NCI-H1436 treated with DMSO at 0.1 percent for 48 hours (cell line): ENCODE data around the gene EYS.
A peak's percentile ranks its signal among the peaks of the same experiment; 100 is the strongest.

Experiments
- DNase-seq: peaks from one replicate; lab custom pipeline; 2025; lab: John Stamatoyannopoulos, UW

Gene EYS

DNA sequence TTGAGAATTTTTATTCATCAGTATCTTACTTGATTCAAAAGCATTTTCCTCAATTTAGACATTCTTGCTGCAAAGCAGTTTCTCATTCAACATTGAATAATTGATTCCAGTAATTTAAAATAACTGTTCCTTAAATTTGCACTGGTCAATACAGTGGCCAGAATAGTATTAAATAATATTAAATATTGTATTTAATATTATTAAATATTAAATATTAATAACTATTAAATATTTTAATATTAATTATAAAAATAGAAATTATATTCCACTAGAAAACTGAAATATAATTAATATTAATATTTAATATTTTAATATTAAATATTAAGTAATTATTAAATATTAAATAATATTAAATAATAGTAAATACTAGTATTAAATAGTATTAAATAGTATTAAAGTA, 758.8 kb downstream of the EYS start:
- no peak for DNase-seq

DNA sequence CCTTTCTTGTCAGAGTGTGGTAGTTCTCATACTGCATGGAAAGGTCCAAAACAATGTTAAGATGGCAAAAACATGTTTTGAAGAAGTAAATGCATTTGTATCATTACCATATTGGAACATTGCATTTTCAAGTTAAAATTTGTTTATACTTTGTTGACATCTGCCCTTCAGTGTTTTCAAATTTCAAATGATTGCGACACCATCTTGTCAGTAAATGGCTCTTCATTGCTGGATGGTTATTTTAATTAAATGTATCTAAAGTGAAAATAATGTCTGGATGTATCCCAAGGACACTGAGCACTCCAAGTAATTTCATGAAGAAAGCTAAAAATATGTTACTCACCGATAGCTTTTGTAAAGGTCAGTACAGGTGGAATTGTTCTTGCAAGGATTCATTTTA, 761.6 kb downstream of the EYS start:
- DNase-seq = no peak

DNA sequence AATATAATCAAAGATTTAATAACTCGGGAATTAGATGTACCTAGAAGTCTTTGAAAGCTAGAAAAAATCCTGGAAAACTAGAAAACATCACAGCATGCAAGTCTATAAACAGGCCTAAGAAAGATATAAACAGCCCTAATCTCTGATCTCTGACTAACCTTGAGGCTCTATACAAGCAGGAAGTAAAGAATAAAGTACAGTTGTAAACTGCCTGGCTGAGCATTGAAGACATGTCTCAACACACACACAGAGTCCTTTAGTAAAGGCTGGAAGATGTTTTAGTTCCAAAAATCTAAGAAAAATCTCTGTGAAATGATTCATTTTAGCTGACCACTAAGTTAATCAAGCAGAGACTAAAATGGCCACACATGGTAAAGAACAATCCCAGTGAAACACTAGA, 774.5 kb downstream of the EYS start:
- no peak for DNase-seq

DNA sequence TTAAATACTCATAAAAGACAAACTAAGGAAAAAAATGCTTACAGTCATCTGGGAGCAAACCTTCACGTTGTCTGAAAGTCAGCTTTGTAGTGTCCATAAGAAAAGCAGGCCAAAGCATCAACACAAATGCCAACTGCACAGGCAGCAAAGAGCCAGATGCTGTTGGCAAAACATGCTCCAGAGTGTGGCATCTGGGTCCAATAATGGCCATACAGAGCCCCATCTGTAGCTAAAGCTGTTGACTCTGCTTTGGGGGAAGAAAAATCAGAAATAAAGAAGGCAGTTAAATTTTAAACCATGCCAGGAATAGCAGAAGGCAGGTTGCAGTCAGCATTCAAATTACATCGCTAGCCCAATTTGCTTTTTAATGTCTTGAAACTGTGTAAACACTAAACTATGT, 776.3 kb downstream of the EYS start:
- DNase-seq = no peak

DNA sequence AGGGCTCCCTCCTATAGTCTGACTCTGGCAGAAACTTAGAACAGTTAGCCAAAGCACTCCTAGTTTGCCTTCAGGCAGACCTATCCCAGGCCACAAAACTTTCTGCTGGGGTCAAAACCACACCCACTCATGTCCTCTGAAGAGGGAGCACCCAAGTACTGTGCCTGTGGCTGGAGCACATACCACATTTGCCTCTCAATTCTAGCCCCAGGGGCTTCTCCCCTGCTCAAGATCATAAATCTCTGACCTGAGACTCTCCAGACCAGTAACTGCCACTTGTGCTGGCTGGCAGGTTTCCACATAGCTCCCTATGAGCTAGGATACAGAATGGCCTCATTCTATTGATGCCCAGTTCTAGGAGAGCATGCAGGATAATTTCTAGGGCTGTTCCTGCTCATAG, 781.0 kb downstream of the EYS start:
- no peak for DNase-seq

DNA sequence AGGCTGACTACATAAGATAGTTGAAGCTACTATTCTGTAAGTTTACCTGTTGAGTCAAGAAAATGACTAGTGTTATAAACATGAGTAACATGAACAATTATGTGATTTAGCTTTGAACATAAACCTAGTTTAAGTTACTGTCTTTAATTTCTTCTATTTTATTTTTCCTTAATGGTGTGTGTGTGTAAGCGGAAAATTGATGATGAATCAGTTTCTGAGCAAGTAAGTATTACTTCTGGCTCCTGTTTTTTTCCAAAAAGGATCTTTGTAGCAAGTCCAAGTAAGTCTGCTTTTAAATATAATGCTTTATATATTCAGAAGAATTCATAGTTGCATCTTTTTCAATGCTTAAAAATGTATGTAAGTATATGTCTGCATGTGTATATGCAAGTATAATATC, 786.8 kb downstream of the EYS start:
- DNase-seq = no peak

DNA sequence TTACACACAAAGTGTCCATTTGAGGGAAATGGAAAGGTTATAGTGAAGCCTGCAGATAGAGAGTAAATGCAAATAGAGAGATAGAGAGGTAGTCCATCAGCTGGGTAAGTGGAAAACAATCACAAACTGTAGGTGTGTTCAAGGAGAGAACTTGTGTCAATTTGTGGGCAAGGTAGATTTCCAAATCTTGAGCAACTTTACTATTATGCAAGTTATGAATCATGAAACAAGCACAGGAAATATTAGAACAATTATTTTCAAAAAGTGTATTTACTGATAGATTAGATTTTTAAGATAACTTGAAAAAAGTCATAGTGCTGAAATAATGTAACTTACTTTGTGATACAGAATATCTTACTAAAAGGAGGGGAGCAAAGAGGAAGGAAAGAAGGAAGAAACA, 792.9 kb downstream of the EYS start:
- DNase-seq = no peak

DNA sequence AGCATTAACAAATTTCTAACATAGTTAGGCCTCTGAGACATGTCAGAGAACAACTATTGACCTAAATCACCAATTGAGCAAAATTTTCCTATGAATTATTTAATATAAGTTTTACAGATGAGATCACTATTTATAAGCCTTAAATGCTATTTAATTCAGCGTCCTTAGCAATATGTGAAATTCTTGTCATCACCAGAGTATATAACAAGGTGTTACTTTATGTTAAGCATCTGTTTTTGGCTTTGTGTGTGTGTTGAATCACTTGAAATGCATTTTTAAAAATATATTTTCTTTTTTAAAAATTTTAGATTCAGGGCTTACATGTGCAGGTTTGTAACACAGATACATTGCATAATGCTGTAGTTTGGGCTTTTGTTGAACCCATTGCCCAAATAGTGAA, 794.1 kb downstream of the EYS start:
- DNase-seq = no peak

DNA sequence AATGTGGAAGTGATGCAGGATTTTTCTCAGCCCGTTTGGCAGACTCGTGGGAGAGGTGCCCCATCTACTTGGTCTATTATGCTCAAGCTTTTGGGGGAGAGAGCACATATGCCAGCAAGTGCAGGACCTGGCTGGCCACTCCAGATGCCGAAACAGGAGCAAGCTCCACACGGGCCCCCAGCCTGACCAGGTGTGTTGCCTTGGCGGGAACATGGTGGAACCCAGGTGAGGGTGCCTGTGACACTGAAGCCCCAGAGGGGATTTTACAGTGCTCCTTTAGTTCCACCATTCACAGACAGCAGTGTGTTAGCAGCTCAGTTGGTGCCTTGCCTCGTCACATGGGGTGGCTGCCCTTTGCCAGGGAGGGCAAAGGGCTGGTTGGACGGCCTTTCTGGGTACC, 798.9 kb downstream of the EYS start:
- no peak for DNase-seq

DNA sequence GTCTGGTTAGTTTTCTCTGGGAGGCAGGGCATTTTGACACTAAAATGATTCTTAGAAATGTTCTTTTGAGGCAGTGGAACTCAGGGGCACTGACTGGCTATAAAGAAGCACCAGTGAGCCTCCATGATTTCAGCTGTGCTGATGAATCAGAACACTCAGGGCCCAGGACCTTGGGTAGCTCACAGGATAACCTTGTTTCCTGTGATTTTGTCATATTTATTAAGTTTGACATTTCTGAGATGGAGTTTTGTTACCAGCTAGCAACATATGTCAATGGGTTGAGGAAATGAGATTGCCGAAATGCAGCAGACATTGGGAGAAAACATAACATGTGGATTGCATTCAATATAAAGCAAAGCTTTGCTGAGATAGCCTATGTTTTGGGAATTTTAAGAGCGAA, 802.4 kb downstream of the EYS start:
- no peak for DNase-seq

DNA sequence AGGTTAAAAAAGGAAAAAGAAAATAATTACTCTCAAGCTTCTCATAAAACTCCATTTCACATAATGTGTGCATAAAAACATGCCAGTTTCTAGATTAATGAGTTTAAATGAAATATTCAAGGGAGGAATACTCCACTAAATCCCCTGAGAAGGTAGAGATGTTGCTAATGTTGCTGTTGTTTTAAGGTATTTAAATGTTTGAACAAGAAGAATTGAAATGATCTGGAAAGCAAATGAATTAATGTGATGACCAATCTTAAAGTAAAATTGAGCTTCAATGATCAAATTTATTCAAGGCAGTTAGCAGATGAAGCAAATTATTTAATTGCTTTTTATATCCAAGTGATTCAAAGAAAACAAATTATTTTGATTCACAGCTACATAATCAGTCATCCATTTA, 804.4 kb downstream of the EYS start:
- peak; percentile 27 for DNase-seq

DNA sequence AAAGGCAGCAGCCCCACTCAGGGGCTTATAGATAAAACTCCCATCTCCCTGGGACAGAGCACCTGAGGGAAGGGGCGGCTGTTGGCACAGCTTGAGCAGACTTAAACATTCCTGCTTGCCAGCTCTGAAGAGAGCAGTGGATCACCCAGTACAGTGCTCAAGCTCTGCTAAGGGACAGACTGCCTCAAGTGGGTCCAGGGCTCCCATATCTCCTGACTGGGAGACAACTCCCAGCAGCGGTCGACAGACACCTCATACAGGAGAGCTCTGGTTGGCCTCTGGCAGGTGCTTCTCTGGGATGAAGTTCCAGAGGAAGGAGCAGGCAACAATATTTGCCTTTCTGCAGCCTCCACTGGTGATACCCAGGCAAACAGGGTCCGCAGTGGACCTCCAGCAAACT, 810.1 kb downstream of the EYS start:
- no peak for DNase-seq

DNA sequence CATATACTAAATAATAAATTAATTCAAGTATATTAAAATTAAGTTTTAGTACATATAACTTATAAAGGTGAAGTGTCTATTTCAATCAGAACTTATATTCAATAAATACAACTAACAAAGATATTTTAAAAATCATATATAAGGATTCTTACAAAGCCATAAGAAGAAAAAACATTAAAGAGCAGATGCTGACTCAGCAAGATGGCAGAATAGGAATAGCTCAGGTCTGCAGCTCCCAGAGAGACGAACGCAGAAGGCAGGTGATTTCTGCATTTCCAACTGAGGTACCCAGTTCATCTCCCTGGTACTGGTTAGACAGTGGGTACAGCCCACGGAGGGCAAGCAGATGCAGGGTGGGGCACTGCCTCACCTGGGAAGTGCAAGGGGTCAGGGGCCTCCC, 811.1 kb downstream of the EYS start:
- DNase-seq = no peak

DNA sequence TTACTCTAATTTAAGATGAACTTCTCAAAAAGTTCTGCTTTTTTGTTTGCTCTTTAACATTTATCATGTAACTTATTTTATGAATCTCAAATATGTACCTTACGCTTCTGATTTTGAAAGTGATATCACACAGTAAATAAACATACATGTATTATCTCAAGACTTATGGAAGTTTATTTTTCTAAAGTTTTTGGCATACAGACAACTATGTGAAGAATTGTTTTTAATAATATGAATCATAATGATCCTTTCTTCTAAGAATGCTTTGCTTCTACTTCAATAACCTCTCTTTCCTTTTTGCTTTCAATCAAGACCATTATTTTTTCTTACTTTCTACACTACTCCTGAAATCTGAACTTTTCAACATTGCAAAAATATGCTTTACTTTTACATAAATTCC, 816.4 kb downstream of the EYS start:
- DNase-seq = no peak

DNA sequence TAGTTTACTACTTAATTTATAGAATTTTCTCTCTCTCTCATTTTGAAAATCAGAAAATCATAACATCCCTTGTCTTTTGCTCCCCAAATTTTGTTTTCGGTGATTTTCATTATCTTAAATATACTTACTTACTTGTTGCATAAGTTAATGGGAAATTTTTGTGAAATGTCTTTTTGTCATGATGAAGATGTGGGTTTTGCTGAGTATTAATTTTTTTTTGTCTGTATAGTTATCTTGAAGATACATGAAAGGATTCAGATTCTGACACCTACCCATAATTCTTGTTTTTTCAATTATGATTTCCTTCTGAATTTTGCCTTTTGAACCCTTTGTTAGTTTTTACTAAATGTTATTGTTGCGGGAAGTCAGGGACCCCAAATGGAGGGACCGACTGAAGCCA, 817.9 kb downstream of the EYS start:
- DNase-seq = no peak

DNA sequence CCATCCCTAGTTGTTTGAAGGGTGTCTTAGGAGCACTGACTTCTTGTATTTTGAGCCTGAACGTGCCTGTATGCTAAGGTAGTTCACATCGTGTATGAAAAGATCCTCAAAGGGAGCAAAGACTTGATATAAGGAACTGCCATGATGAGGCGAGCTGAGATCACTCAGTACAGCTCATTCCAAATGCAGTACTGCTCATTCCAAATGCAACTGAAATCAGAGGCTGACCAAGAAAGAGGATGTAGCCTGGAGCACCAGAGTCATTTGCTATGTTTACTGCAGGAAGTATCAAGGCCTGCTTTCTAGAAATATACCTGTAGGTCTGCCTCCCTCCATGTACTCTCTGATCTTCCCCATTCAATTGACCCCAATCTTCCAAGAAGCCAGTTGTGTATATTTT, 832.2 kb downstream of the EYS start:
- DNase-seq = no peak

DNA sequence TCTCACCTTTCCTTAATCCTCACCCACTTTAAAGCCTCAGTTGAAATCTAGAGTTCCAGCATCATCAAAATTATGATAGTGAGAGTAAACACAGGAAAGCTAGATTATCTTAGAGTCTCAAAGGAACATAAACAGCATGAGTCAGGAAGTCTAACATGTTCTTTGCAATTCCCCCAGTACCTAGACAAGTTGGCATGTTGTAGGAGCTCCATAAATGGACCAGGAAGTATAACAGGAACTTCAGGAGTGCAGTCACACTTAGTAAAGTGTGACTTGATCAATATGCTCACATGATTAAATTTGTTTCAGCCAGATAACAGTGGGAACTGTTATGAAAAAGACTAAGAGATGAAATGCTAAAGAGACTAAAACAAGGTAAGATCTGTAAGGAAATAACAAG, 834.4 kb downstream of the EYS start:
- DNase-seq = no peak

DNA sequence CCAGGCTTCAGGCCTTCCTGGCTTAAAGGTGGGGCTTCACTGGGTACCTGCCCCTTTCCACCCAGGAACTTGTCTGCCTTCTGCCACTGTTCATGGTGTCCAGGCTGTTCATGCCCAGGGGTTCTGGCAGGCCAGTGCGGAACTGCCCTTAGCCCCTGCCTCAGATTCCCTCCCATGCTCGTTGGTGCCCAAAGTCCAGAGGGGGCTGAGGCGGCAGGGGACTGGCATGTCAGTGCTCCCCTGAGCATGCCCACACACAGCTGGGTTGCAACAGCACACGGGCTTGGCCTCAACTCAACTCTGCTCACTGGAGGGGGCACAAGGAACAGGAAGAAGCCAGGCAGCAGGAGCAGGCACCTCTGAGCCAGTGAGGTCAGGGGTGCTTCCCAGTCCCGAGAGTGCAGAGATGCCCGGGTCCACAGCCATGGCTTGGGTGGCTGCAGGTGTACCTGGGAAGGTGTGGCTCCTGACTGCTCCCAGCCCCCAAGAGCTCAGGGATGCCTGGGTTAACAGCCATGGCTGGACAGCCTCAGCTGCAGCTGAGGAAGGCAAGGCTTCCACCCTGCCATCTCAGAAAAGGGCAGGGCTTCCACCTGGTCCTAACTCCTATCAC, 845.9 kb downstream of the EYS start:
- no peak for DNase-seq

DNA sequence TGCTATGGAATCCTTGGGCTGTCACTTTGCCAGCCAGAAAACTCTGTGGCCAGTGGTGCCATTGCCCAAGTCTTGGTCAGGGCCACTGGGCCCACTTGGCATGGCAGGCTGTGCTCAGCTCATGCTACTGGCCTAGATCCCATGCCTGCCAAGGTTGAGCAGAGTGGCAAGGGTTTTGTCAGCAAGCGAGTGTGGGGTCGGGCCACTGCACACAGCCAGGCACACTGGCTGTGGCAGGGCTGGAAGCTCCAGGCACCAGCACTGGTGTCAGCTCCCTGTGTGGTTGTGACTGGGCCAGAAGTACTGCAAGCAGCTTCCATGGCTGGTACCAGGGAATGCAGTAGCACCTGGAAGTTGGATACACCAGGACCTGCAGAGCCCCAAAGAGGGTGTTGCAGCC, 846.8 kb downstream of the EYS start:
- DNase-seq = no peak

DNA sequence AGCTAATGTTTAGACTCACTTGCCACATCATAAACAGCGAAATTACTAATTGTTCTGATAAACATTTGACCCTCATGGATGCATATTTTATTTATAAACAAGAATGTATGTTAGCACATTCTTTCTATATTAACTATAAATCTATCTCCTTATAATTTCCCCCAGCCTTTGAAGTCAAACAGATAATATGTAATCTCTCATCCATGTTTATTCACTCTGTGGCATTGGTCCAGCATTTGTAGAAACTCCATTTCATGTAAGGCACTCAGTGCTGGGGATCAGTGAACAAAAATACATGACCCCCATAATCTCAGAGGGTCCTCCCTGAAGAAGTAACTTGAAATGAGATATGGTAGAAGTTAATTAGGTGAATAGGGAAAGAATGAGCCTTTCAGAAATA, 856.9 kb downstream of the EYS start:
- DNase-seq = no peak

DNA sequence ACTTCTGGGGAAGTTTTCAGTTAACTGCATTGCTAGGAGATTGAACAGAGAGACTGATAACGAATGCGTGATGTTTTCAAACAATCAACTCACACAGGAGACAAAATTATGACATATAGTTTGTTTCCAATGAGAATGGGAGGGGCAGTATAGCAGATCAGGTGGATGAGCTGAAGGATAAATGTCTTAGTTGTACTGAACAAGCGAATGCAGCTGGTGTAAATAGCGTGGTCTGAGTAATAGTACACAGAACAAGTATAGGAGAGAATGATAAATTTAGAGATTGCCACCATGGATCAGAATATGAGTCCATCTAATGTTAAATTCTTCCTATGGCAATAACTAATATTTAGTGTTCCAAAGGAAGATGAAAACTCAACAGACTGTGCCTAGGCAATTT, 858.6 kb downstream of the EYS start:
- no peak for DNase-seq

DNA sequence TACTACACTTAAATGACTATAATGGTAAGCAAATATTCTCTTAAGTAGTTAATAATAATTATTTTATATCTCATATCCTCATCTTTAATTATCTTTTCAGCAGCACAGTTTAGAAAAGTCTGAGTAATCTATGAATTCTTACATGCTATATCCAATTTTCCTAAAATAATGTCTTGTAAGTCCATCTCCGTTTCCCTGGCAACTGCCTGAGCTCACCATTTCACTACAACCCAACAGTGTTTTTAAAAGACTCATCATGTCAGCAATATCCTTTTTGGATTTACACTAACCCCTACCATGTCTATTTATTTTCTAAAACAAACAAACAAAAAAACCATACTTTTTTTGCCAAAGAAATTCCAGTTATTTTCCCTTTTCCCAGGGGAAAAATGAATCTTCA, 859.6 kb downstream of the EYS start:
- no peak for DNase-seq

DNA sequence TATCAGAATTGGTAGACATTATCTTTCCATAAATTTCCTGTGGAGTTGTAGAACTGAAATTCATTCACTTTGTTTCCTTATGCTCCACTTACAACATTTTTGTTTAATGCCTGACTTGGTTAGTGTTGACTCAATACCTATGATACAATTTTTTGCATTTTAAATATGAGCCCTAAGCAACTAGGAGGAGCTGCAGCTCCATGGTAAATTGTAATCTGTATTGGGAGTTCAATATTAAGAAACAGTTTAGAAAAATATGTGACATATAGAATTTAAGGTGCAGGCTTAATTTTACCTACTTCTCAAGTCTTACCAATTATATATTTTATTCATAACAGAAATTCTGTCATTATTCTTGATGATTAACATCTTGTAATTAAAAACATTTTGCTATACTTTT, 868.3 kb downstream of the EYS start:
- no peak for DNase-seq

DNA sequence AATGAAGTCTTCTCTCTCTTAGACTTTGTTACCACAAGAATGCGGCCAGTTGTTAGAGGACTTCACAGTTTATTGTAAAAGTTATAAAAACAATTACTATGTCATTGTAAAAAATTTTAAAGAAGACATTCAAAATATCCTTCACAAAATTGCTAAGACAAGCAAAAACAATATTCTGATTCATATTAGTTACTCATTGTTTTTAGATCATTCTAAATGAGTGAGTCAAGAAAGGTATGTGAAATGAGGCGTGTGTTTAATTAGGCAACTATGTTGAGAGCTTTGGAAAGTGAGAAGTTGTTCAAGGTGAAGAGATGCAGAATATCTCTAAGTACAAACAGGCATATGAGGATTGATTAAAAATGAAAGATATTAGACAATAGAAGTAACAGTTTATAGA, 875.3 kb downstream of the EYS start:
- DNase-seq = no peak

DNA sequence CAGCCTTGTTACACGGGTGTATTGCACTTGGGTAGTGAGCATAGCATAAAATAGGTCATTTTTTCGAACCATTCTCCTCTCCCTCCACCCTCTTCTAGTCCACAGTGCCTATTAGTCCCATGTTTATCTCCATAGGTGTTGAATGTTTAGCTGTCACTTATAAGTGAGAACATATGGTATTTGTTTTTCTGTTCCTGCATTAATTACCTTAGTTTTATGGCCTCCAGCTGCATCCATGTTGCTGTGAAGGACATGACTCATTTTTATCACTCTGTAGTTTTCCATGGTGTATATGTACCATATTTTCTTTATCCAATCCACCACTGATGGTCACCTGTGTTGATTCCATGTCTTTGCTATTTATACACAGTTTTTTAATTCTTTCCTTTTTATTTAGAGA, 889.5 kb downstream of the EYS start:
- DNase-seq = no peak
